H9 (cell line): ENCODE data around the gene TST. TPM values are rescaled to one million over a fixed set of nuclear protein-coding genes. Genes with fewer than 3 reads are reported as not detected.

Experiments used
- DNase-seq: peaks from one replicate; pipeline ENCODE4 v3.0.0-alpha.2; 2017
- H2AFZ ChIP-seq: one replicate; pipeline ENCODE4 v1.6.1; 2013; ENCODE audit warnings: mild to moderate bottlenecking, low read length, control low read depth, moderate library complexity
- H2AK5ac ChIP-seq: 2 replicates; pipeline ENCODE4 v1.6.1; 2013; ENCODE audit warnings: low read length, control low read depth, mixed read lengths; ENCODE audit not compliant: insufficient read length
- H2BK120ac ChIP-seq: one replicate; pipeline ENCODE4 v1.6.1; 2013; ENCODE audit warnings: low read depth, mild to moderate bottlenecking, low read length, control low read depth, inconsistent platforms; ENCODE audit not compliant: poor library complexity, severe bottlenecking
- H2BK12ac ChIP-seq: 2 replicates; pipeline ENCODE4 v1.6.1; 2013; ENCODE audit warnings: low read length, control low read depth, mixed read lengths, low read depth; ENCODE audit not compliant: insufficient read length
- H2BK15ac ChIP-seq: 2 replicates; pipeline ENCODE4 v1.6.1; 2013; ENCODE audit warnings: low read depth, low read length, control low read depth
- H2BK20ac ChIP-seq: one replicate; pipeline ENCODE4 v1.6.1; 2013; ENCODE audit warnings: low read depth, mild to moderate bottlenecking, low read length, control low read depth, inconsistent platforms; ENCODE audit not compliant: poor library complexity, severe bottlenecking
- H2BK5ac ChIP-seq: 2 replicates; pipeline ENCODE4 v1.6.1; 2013; ENCODE audit warnings: low read length, control low read depth, mixed read lengths; ENCODE audit not compliant: insufficient read length
- H3K14ac ChIP-seq: 2 replicates; pipeline ENCODE4 v1.6.1; 2013; ENCODE audit warnings: low read length, control low read depth; ENCODE audit not compliant: insufficient read depth
- H3K18ac ChIP-seq: 2 replicates; pipeline ENCODE4 v1.6.1; 2013; ENCODE audit warnings: low read depth, mild to moderate bottlenecking, mixed read lengths, low read length, control low read depth; ENCODE audit not compliant: insufficient read length
- H3K23ac ChIP-seq: 2 replicates; pipeline ENCODE4 v1.6.1; 2013; ENCODE audit warnings: low read length, control low read depth, mixed read lengths, low read depth; ENCODE audit not compliant: insufficient read length
- H3K23me2 ChIP-seq: 2 replicates; pipeline ENCODE4 v1.6.1; 2013; ENCODE audit warnings: low read depth, mild to moderate bottlenecking, mixed read lengths, low read length, control low read depth; ENCODE audit not compliant: insufficient read length, poor library complexity, severe bottlenecking
- H3K27ac ChIP-seq: 2 replicates; pipeline ENCODE4 v1.5.1; 2013; ENCODE audit warnings: low read length, control low read depth, mixed read lengths, low read depth; ENCODE audit not compliant: insufficient read length
- H3K27me3 ChIP-seq: 2 replicates; pipeline ENCODE4 v1.6.1; 2013; ENCODE audit warnings: low read length, control low read depth, inconsistent platforms; ENCODE audit not compliant: insufficient read depth
- H3K4ac ChIP-seq: 2 replicates; pipeline ENCODE4 v1.6.1; 2013; ENCODE audit warnings: low read depth, mild to moderate bottlenecking, control low read depth, inconsistent platforms, low read length, moderate library complexity
- H3K4me1 ChIP-seq: 2 replicates; pipeline ENCODE4 v1.6.1; 2013; ENCODE audit warnings: low read length, control low read depth, inconsistent platforms; ENCODE audit not compliant: insufficient read depth
- H3K4me2 ChIP-seq: 2 replicates; pipeline ENCODE4 v1.6.1; 2013; ENCODE audit warnings: low read length, control low read depth, mixed read lengths; ENCODE audit not compliant: insufficient read length, insufficient read depth
- H3K56ac ChIP-seq: 2 replicates; pipeline ENCODE4 v1.6.1; 2013; ENCODE audit warnings: low read depth, mild to moderate bottlenecking, mixed read lengths, low read length, control low read depth; ENCODE audit not compliant: insufficient read length
- H3K79me1 ChIP-seq: 2 replicates; pipeline ENCODE4 v1.6.1; 2013; ENCODE audit warnings: low read depth, mild to moderate bottlenecking, moderate library complexity, low read length, control low read depth, inconsistent platforms; ENCODE audit not compliant: insufficient read depth, poor library complexity, severe bottlenecking
- H3K79me2 ChIP-seq: 2 replicates; pipeline ENCODE4 v1.6.1; 2013; ENCODE audit warnings: low read length, control low read depth, inconsistent platforms; ENCODE audit not compliant: insufficient read depth
- H3K9ac ChIP-seq: 2 replicates; pipeline ENCODE4 v1.6.1; 2013; ENCODE audit warnings: low read length, control low read depth, mixed read lengths; ENCODE audit not compliant: insufficient read length; ENCODE audit errors: extremely low read depth
- H3K9me3 ChIP-seq: one replicate; pipeline ENCODE4 v1.6.1; 2013; ENCODE audit warnings: low read depth, low read length, inconsistent platforms; ENCODE audit not compliant: control insufficient read depth
- H3T11ph ChIP-seq: one replicate; pipeline ENCODE4 v1.6.1; 2013; ENCODE audit warnings: mild to moderate bottlenecking, low read length, control low read depth, inconsistent platforms
- H4K20me1 ChIP-seq: one replicate; pipeline ENCODE4 v1.6.1; 2013; ENCODE audit not compliant: control insufficient read depth, insufficient read length, insufficient read depth
- H4K5ac ChIP-seq: 2 replicates; pipeline ENCODE4 v1.6.1; 2013; ENCODE audit warnings: low read depth, mild to moderate bottlenecking, mixed read lengths, low read length, control low read depth; ENCODE audit not compliant: insufficient read length
- H4K8ac ChIP-seq: replicated peaks from 2 replicates; pipeline ENCODE4 v1.6.1; 2013; ENCODE audit warnings: low read length, control low read depth, mixed read lengths, low read depth; ENCODE audit not compliant: insufficient read length
- H4K91ac ChIP-seq: 2 replicates; pipeline ENCODE4 v1.6.1; 2013; ENCODE audit warnings: low read depth, mild to moderate bottlenecking, moderate library complexity, mixed read lengths, low read length, control low read depth; ENCODE audit not compliant: insufficient read length
- H3K27ac Mint-ChIP-seq, 3 experiments: 2 replicates in 2 of 3; 3 replicates in 1 of 3; pipeline ENCODE4 v1.8.0; 2020 to 2021; ENCODE audit warnings: mixed read lengths in 3 of 3, mild to moderate bottlenecking in 1 of 3, moderate library complexity in 1 of 3
- H3K27me3 Mint-ChIP-seq: 2 replicates; pipeline ENCODE4 v1.8.0; 2021; ENCODE audit warnings: low read depth, mild to moderate bottlenecking, moderate library complexity, mixed read lengths
- H3K36me3 Mint-ChIP-seq, 3 experiments: 2 replicates in 2 of 3; 3 replicates in 1 of 3; pipeline ENCODE4 v1.8.0; 2020 to 2021; ENCODE audit warnings: low read depth in 3 of 3, mixed read lengths in 3 of 3; ENCODE audit not compliant: insufficient read depth in 1 of 3
- H3K4me1 Mint-ChIP-seq, 2 experiments: 2 replicates each; pipeline ENCODE4 v1.8.0; 2020; ENCODE audit warnings: mixed read lengths in 2 of 2
- H3K4me3 Mint-ChIP-seq, 2 experiments: 2 replicates in 1 of 2; 3 replicates in 1 of 2; pipeline ENCODE4 v1.8.0; 2020 to 2021; ENCODE audit warnings: mild to moderate bottlenecking in 2 of 2, mixed read lengths in 2 of 2, moderate library complexity in 1 of 2
- H3K9me3 Mint-ChIP-seq, 2 experiments: 2 replicates in 1 of 2; 3 replicates in 1 of 2; pipeline ENCODE4 v1.8.0; 2020; ENCODE audit warnings: mild to moderate bottlenecking in 2 of 2, mixed read lengths in 2 of 2, moderate library complexity in 1 of 2
- CTCF ChIP-seq: fragments of 200-600 bp; sonication (generic); conservative IDR thresholded peaks from 3 replicates; pipeline ENCODE4 v1.8.0; 2021; ENCODE audit warnings: antibody characterized with exemption, mild to moderate bottlenecking
- WGBS: extraction: QIAGEN DNeasy Blood & Tissue Kit; methylation state at CpG from one replicate; pipeline ENCODE4 v1.1.7; 2013; ENCODE audit warnings: missing lambda C conversion rate, low lambda C conversion rate, mixed read lengths; ENCODE audit not compliant: insufficient read length; ENCODE audit errors: extremely low coverage; 5-methylcytosine and 5-hydroxymethylcytosine counted together
- total RNA-seq: library from RNA; stranded (reverse); gene quantifications from 2 replicates; pipeline ENCODE4 v1.2.1, GENCODE V29; 2021

Gene TST
- total RNA-seq, 1 experiment from 2014 or later: 31.9 TPM

- no CpG with 5 or more reads among the region's 36 CpGs for WGBS
- peak; percentile 23; the same call in 1 of the 3 replicates for TF ChIP-seq CTCF
- Histone ChIP-seq H3K23ac (no peak overlapping the region), H2AFZ (no peak overlapping the region), H3K9me3 (no peaks in the 10 kb centered on the region), H3K4me1 (no peaks in the 10 kb centered on the region), H3K9ac (no peak overlapping the region), H3K27me3 (peaks cover 16% of the 10 kb centered on the region), H2BK20ac (no peak overlapping the region), H4K20me1 (peaks cover 2% of the 10 kb centered on the region), H2BK5ac (no peak overlapping the region), H3K4ac (no peak overlapping the region), H4K8ac (no peak overlapping the region), H4K91ac (no peak overlapping the region), H3K14ac (0 out of 2 replicates have a peak overlapping the region, but pooled peaks have one; percentile 69), H3K4me2 (peak overlapping the region; percentile 38), H3K18ac (no peak overlapping the region), H4K5ac (no peak overlapping the region), H2BK120ac (no peak overlapping the region), H3K23me2 (peaks cover 3% of the 10 kb centered on the region), H2AK5ac (no peak overlapping the region), H3K79me1 (no peaks in the 10 kb centered on the region), H3K56ac (no peak overlapping the region), H2BK12ac (no peak overlapping the region), H2BK15ac (no peak overlapping the region), H3T11ph (no peak overlapping the region), H3K79me2 (no peaks in the 10 kb centered on the region), H3K27ac (no peak overlapping the region)
- Mint-ChIP-seq H3K27me3 (peaks cover 47% of the 10 kb centered on the region), H3K4me3 (peak overlapping the region; percentile 12 to 51; a peak in 3 of 5 replicates), H3K4me1 (no peaks in the 10 kb centered on the region), H3K36me3 (peaks cover 2 to 9% (median 6%) of the 10 kb centered on the region in 3 experiments; a peak in 5 of 7 replicates), H3K27ac (no peak overlapping the region), H3K9me3 (no peaks in the 10 kb centered on the region; a peak in 1 of 5 replicates)
- peak; percentile 81 for DNase-seq
Measured at GRCh38 chr22:37068859-37069258, 49.6 kb upstream of the TST start.
